NT2/D1 (cell line): ENCODE data around the gene APC2.

Experiments
- DNase-seq: peaks from one replicate; pipeline ENCODE4 v3.0.0-alpha.2; 2011; ENCODE audit warnings: low read depth, low spot score
- H3K27me3 ChIP-seq: 2 replicates; pipeline ENCODE4 v1.6.0; 2011; ENCODE audit warnings: mild to moderate bottlenecking; ENCODE audit not compliant: insufficient read length, insufficient read depth
- H3K36me3 ChIP-seq: 2 replicates; pipeline ENCODE4 v1.6.1; 2011; ENCODE audit warnings: mild to moderate bottlenecking, low read length, mixed read lengths; ENCODE audit not compliant: insufficient read depth, insufficient read length
- H3K4me1 ChIP-seq: 2 replicates; pipeline ENCODE4 v1.5.1; 2011; ENCODE audit not compliant: insufficient read depth, insufficient read length
- H3K4me3 ChIP-seq: 2 replicates; pipeline ENCODE4 v1.5.1; 2011; ENCODE audit warnings: low read depth; ENCODE audit not compliant: insufficient read length
- H3K9ac ChIP-seq: 2 replicates; pipeline ENCODE4 v1.6.0; 2011; ENCODE audit warnings: low read depth; ENCODE audit not compliant: insufficient read length
- H3K9me3 ChIP-seq: 2 replicates; pipeline ENCODE4 v1.5.1; 2011; ENCODE audit warnings: mild to moderate bottlenecking, low read length; ENCODE audit not compliant: insufficient read depth
- SUZ12 ChIP-seq: IDR thresholded peaks from 2 replicates; pipeline ENCODE4 v1.6.1; 2011; ENCODE audit not compliant: insufficient read length, insufficient read depth; ENCODE audit errors: extremely low read depth
- YY1 ChIP-seq: IDR thresholded peaks from 2 replicates; pipeline ENCODE4 v1.6.1; 2011; ENCODE audit not compliant: insufficient read length, insufficient read depth
- ZNF274 ChIP-seq: IDR thresholded peaks from 2 replicates; pipeline ENCODE4 v1.6.1; 2011; ENCODE audit warnings: mild to moderate bottlenecking, low read depth, low read length

APC2 gene

GRCh38 chr19:1486720-1487575, 37.0 kb downstream of the APC2 start:
- Histone ChIP-seq H3K36me3 (no peaks in the 10 kb centered on the region), H3K9me3 (no peaks in the 10 kb centered on the region), H3K4me3 (no peak overlapping the region), H3K9ac (peak overlapping the region; percentile 8), H3K4me1 (peaks cover 16% of the 10 kb centered on the region), H3K27me3 (peaks cover 10% of the 10 kb centered on the region)
- DNase-seq: no peak
- TF ChIP-seq SUZ12: no peak
- no peak for TF ChIP-seq YY1
- no peak for TF ChIP-seq ZNF274

DNA sequence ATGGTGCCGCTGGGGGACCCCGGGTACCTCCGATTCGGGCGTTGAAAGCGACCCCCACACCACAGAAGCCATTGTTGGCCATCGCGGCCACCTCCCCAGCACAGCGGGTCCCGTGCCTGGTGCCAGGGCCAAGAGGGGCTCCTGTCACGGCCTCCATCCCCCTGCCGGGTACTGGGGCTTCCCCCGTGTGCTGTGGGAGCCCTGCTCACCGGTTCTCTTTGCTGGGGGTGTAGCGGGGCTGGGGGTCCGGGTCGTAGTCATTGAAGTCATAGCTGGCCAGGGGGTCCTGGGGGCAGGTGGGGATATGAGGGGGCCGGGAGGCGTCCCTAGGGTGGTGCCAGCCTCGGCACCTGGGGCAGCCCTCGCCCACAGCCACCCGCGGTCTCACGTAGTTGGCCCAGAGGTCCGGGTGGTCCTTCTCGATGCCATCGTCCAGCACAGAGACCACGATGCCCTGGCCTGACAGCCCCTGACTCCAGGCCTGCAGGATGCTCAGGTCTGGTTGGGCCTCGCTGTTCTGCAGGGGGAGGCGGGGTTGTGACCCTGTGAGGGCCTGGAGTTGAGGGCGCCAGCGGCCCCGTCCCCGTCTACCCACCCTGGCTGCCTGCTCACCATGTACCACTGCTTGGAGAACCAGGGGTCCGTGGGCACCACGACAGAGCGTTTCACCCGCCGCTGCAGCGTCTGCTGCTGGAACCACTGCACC, 37.8 kb downstream of the APC2 start:
- H3K9me3 ChIP-seq: no peaks in the 10 kb centered on the region
- no peak overlapping the region for H3K4me3 ChIP-seq
- H3K4me1 ChIP-seq: peaks cover 14% of the 10 kb centered on the region
- H3K36me3 ChIP-seq: no peaks in the 10 kb centered on the region
- DNase-seq: no peak
- peak overlapping the region; percentile 36 for H3K9ac ChIP-seq
- TF ChIP-seq SUZ12 (no peak), ZNF274 (no peak), YY1 (no peak)
- peaks cover 11% of the 10 kb centered on the region for H3K27me3 ChIP-seq

- Histone ChIP-seq H3K36me3 (no peaks in the 10 kb centered on the region), H3K4me3 (no peak overlapping the region), H3K27me3 (peaks cover 11% of the 10 kb centered on the region), H3K4me1 (peaks cover 16% of the 10 kb centered on the region), H3K9me3 (no peaks in the 10 kb centered on the region), H3K9ac (peak overlapping the region; percentile 36)
- no peak for TF ChIP-seq SUZ12
- no peak for TF ChIP-seq ZNF274
- TF ChIP-seq YY1: no peak
- DNase-seq: no peak
Observed at GRCh38 chr19:1488282-1488601, 38.3 kb downstream of the APC2 start.

- no peaks in the 10 kb centered on the region for H3K36me3 ChIP-seq
- DNase-seq: no peak
- peaks cover 11% of the 10 kb centered on the region for H3K27me3 ChIP-seq
- H3K9me3 ChIP-seq: no peaks in the 10 kb centered on the region
- peaks cover 21% of the 10 kb centered on the region for H3K4me1 ChIP-seq
- peak overlapping the region; percentile 63 for H3K9ac ChIP-seq
- peak overlapping the region; percentile 61 for H3K4me3 ChIP-seq
- TF ChIP-seq ZNF274 (no peak), SUZ12 (no peak), YY1 (no peak)
Observed at GRCh38 chr19:1489463-1490310, 39.8 kb downstream of the APC2 start.

DNA sequence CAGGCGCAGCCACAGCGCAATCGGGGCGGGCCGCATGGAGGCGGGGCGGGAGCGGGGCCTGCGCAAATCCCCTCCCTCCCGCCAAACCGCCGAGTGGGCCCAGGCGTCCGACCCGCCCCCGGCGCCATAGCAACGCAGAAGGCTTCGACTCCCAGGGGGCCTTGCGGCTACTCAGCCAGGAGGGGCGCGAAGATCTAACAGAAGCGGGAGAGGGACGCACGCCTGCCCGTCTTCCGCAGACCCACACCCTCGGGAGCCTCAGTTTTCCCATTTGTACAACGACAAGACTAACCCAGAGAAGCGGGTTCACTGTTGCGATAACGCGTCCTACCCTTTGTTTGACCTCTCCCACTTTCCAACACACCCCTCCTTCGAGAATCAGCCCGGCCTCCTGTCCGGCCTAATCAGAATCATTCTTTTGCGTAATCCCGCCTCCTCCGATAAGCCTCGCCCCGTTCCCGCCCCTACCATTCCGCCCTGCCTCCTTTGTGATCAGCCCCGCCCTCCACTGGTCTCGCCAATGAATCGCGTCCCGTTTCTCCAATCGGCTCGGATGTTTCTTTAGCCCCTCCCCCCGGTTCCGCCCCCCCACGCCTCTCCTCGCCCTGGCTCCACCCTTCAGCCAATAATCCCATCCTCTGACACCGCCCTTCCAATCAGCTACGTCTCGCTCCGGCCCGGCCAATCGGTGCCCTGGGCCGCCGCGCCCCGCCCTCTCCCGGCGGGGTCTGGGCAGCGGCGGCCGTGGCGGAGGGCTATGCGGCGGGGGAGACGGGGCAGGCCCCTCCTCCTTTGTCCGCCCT, 40.6 kb downstream of the APC2 start, which contains the start of gene PCSK4:
PCSK4 (minus strand) TSS at position 40 of the 803 bp plus-strand sequence; CDS start at position 36, 4 bp downstream.
- H3K36me3 ChIP-seq: no peaks in the 10 kb centered on the region
- TF ChIP-seq ZNF274 (no peak), YY1 (no peak), SUZ12 (no peak)
- peaks cover 11% of the 10 kb centered on the region for H3K27me3 ChIP-seq
- H3K4me3 ChIP-seq: peak within 1 kb of the TSS; percentile 85
- H3K9ac ChIP-seq: peak within 1 kb of the TSS; percentile 90
- peak; percentile 97 for DNase-seq
- no peaks in the 10 kb centered on the region for H3K9me3 ChIP-seq
- peaks cover 21% of the 10 kb centered on the region for H3K4me1 ChIP-seq

GRCh38 chr19:1491114-1491848, 41.4 kb downstream of the APC2 start, which contains the start of gene REEP6:
TSS of gene REEP6 (plus strand) at chr19:1491181. CDS start at chr19:1491270, 89 bp downstream.
- TF ChIP-seq SUZ12 (no peak), ZNF274 (no peak), YY1 (no peak)
- peaks cover 21% of the 10 kb centered on the region for H3K4me1 ChIP-seq
- H3K9me3 ChIP-seq: no peaks in the 10 kb centered on the region
- peaks cover 11% of the 10 kb centered on the region for H3K27me3 ChIP-seq
- no peak for DNase-seq
- peak within 1 kb of the TSS; percentile 85 for H3K4me3 ChIP-seq
- no peaks in the 10 kb centered on the region for H3K36me3 ChIP-seq
- H3K9ac ChIP-seq: peak within 1 kb of the TSS; percentile 90
